SK-N-SH (cell line): Measurements from ENCODE around the gene CSTPP1. TPM values are rescaled to one million over a fixed set of nuclear protein-coding genes. Genes with fewer than 3 reads are reported as not detected.

Experiments
- CTCF ChIA-PET: fragments of 300-600, 350-600 bp; formaldehyde crosslinking; extraction: SDS; loops from one replicate; lab custom pipeline; 2021; lab: Yijun Ruan, JAX
- POLR2A ChIA-PET: fragments of 350-600 bp; sonication (Branson Sonifier 250); formaldehyde crosslinking; extraction: SDS; loops from one replicate; lab custom pipeline; 2020; ENCODE audit warnings: antibody characterized with exemption, inconsistent platforms; lab: Yijun Ruan, JAX
- DNase-seq: peaks from one replicate; pipeline ENCODE4 v3.0.0; 2012
- H2AFZ ChIP-seq: fragments of 200-600 bp; sonication (generic); 2 replicates; pipeline ENCODE4 v1.8.1; 2016; ENCODE audit warnings: antibody characterized with exemption, mild to moderate bottlenecking, low read depth
- H3F3A ChIP-seq: fragments of 200-600 bp; sonication (generic); replicated peaks from 2 replicates; pipeline ENCODE3; 2016; ENCODE audit warnings: antibody characterized with exemption, mild to moderate bottlenecking; ENCODE audit not compliant: insufficient read depth
- H3K27ac ChIP-seq, 2 experiments: fragments of 200-500 bp in 1 of 2; fragments of 200-600 bp in 1 of 2; sonication (Bioruptor generic) in 1 of 2; sonication (generic), shearing (Covaris generic) in 1 of 2; 2 replicates each; pipeline versions ENCODE4 v1.5.1 to v1.6.1; 2014 to 2016; ENCODE audit warnings: low read depth in 2 of 2, inconsistent platforms in 1 of 2, low read length in 1 of 2, mild to moderate bottlenecking in 1 of 2, mixed read lengths in 1 of 2
- H3K27me3 ChIP-seq: fragments of 200-600 bp; sonication (generic), shearing (Covaris generic); 2 replicates; pipeline ENCODE4 v1.6.1; 2016; ENCODE audit warnings: mixed run types; ENCODE audit not compliant: insufficient read depth
- H3K36me3 ChIP-seq, 2 experiments: fragments of 200-500 bp in 1 of 2; fragments of 200-600 bp in 1 of 2; sonication (Bioruptor generic) in 1 of 2; sonication (generic) in 1 of 2; replicated peaks in 1 of 2; 2 replicates each; pipeline versions ENCODE3 to v1.5.1; 2014 to 2016; ENCODE audit warnings: low read length in 1 of 2, mild to moderate bottlenecking in 1 of 2; ENCODE audit not compliant: insufficient read depth in 2 of 2, control insufficient read depth in 1 of 2
- H3K4me1 ChIP-seq, 2 experiments: fragments of 200-500 bp in 1 of 2; fragments of 200-600 bp in 1 of 2; sonication (Bioruptor generic) in 1 of 2; sonication (generic), shearing (Covaris generic) in 1 of 2; 2 replicates each; pipeline versions ENCODE4 v1.5.1 to v1.6.1; 2014 to 2016; ENCODE audit warnings: low read depth in 1 of 2, low read length in 1 of 2, mixed run types in 1 of 2; ENCODE audit not compliant: insufficient read depth in 2 of 2, control insufficient read depth in 1 of 2
- H3K4me2 ChIP-seq: fragments of 200-600 bp; sonication (generic), shearing (Covaris generic); 2 replicates; pipeline ENCODE4 v1.6.1; 2017; ENCODE audit warnings: mixed run types
- H3K4me3 ChIP-seq, 2 experiments: fragments of 200-500 bp in 1 of 2; fragments of 200-600 bp in 1 of 2; sonication (Bioruptor generic) in 1 of 2; sonication (generic), shearing (Covaris generic) in 1 of 2; 2 replicates each; pipeline versions ENCODE4 v1.5.1 to v1.8.1; 2014 to 2016; ENCODE audit warnings: low read depth in 2 of 2, inconsistent platforms in 1 of 2, low read length in 1 of 2, mild to moderate bottlenecking in 1 of 2, mixed read lengths in 1 of 2, moderate library complexity in 1 of 2
- H3K79me2 ChIP-seq: fragments of 200-600 bp; sonication (generic); 2 replicates; pipeline ENCODE4 v1.8.1; 2017; ENCODE audit warnings: mild to moderate bottlenecking; ENCODE audit not compliant: insufficient read depth
- H3K9ac ChIP-seq: fragments of 200-600 bp; sonication (generic); 2 replicates; pipeline ENCODE4 v1.6.1; 2017; ENCODE audit warnings: mixed run types
- H3K9me2 ChIP-seq: fragments of 200-600 bp; sonication (generic); 2 replicates; pipeline ENCODE4 v1.6.1; 2017; ENCODE audit warnings: mixed run types
- H3K9me3 ChIP-seq: fragments of 200-600 bp; sonication (generic); 2 replicates; pipeline ENCODE4 v1.6.1; 2017; ENCODE audit warnings: mixed run types, mild to moderate bottlenecking, moderate library complexity
- H4K20me1 ChIP-seq: fragments of 200-600 bp; sonication (generic); 2 replicates; pipeline ENCODE4 v1.6.1; 2017; ENCODE audit warnings: mild to moderate bottlenecking, mixed run types; ENCODE audit not compliant: insufficient read depth
- CHD2 ChIP-seq: fragments of 150-350 bp; IDR thresholded peaks from 2 replicates; pipeline ENCODE4 v1.6.1; 2018; ENCODE audit warnings: low read length; ENCODE audit not compliant: partially characterized antibody
- ELF1 ChIP-seq: IDR thresholded peaks from 2 replicates; pipeline ENCODE4 v1.4.0; 2012
- EP300 ChIP-seq, 2 experiments: IDR thresholded peaks; 2 replicates each; pipeline versions ENCODE4 v1.4.0 to v1.6.1; 2012; ENCODE audit warnings: borderline replicate concordance in 1 of 2, low read depth in 1 of 2, low read length in 1 of 2
- EZH2phosphoT487 ChIP-seq: fragments of 200-600 bp; sonication (generic); IDR thresholded peaks from 2 replicates; pipeline ENCODE4 v1.6.1; 2017; ENCODE audit warnings: low read depth, mixed run types, mild to moderate bottlenecking, antibody characterized with exemption, moderate library complexity, borderline replicate concordance
- FOSL2 ChIP-seq: IDR thresholded peaks from 2 replicates; pipeline ENCODE4 v1.4.0; 2012; ENCODE audit warnings: low read depth, mild to moderate bottlenecking, moderate library complexity, borderline replicate concordance
- FOXJ3 ChIP-seq: sonication (generic); formaldehyde crosslinking; IDR thresholded peaks from 2 replicates; pipeline ENCODE4 v1.5.1; 2020; ENCODE audit warnings: mild to moderate bottlenecking, missing genetic modification reagents
- GATA2 ChIP-seq: sonication (generic); formaldehyde crosslinking; IDR thresholded peaks from 2 replicates; pipeline ENCODE4 v1.5.0; 2020; ENCODE audit warnings: mild to moderate bottlenecking, missing genetic modification reagents
- JUND ChIP-seq: IDR thresholded peaks from 2 replicates; pipeline ENCODE4 v1.4.0; 2012
- MEF2A ChIP-seq: IDR thresholded peaks from 2 replicates; pipeline ENCODE4 v1.4.0; 2012; ENCODE audit warnings: low read depth, borderline replicate concordance
- MXI1 ChIP-seq: IDR thresholded peaks from 2 replicates; pipeline ENCODE4 v1.6.1; 2012; ENCODE audit warnings: mild to moderate bottlenecking, low read depth, low read length, improper control_type of control experiment
- NFIC ChIP-seq: IDR thresholded peaks from 2 replicates; pipeline ENCODE4 v1.4.0; 2012; ENCODE audit warnings: borderline replicate concordance
- NRF1 ChIP-seq: IDR thresholded peaks from 2 replicates; pipeline ENCODE4 v1.6.1; 2012; ENCODE audit warnings: low read depth, mild to moderate bottlenecking, low read length
- RAD21 ChIP-seq: IDR thresholded peaks from 2 replicates; pipeline ENCODE4 v1.6.1; 2012; ENCODE audit warnings: mild to moderate bottlenecking, low read length
- RFX5 ChIP-seq: IDR thresholded peaks from 2 replicates; pipeline ENCODE4 v1.6.1; 2012; ENCODE audit warnings: mild to moderate bottlenecking, improper control_type of control experiment, low read length
- SIN3A ChIP-seq: IDR thresholded peaks from 2 replicates; pipeline ENCODE4 v1.6.1; 2012; ENCODE audit warnings: low read depth, mild to moderate bottlenecking, low read length, moderate library complexity, borderline replicate concordance
- TAF1 ChIP-seq: IDR thresholded peaks from 2 replicates; pipeline ENCODE4 v1.6.1; 2012; ENCODE audit warnings: low read depth, mild to moderate bottlenecking, low read length, moderate library complexity, borderline replicate concordance
- TCF12 ChIP-seq: IDR thresholded peaks from 2 replicates; pipeline ENCODE4 v1.4.0; 2012
- WGBS: methylation state at CpG from one replicate; pipeline ENCODE4 v1.1.6; 2017; ENCODE audit warnings: low lambda C conversion rate; 5-methylcytosine and 5-hydroxymethylcytosine counted together
- polyA plus RNA-seq, 3 experiments: library from polyadenylated mRNA; depleted of rRNA; stranded (reverse); fragments of >200 nt; gene quantifications; 2 replicates each; pipeline ENCODE4 v1.2.3, GENCODE V29; 2012
- TF ChIP-seq, protein P1 (sequence below): fragments of 200-600 bp; sonication (generic); IDR thresholded peaks from 2 replicates; pipeline ENCODE4 v1.6.1; 2017; ENCODE audit warnings: antibody characterized with exemption, mild to moderate bottlenecking, moderate library complexity
- TF ChIP-seq, protein P2 (sequence below): IDR thresholded peaks from 2 replicates; pipeline ENCODE4 v1.6.1; 2012; ENCODE audit warnings: mild to moderate bottlenecking, low read depth, low read length, moderate library complexity
- TF ChIP-seq, protein P3 (sequence below): fragments of 150-350 bp; IDR thresholded peaks from 2 replicates; pipeline ENCODE4 v1.6.1; 2017; ENCODE audit warnings: antibody characterized with exemption, low read length, low read depth, borderline replicate concordance

Gene CSTPP1
- polyA plus RNA-seq, 1 of the 3 experiments (the other 2 are of a cell fraction): 85.7 TPM

DNA sequence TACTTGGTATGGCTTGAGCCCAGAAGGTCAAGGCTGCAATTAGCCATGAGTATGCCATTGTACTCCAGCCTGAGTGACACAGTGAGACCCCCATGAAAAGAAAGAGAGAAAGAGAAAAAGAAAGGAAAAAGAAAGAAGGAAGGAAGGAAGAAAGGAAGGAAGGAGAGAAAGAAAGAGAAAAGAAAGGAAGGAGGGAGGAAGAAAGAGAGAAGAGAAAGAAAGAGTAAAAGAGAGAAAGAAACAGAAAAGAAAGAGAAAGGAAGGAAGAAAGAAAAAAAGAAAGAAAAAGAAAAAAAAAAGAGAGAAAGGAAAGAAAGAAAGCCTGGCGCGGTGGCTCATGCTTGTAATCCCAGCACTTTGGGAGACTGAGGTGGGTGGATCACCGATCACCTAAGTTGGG lies 77.5 kb downstream of the CSTPP1 start:
- Histone ChIP-seq H3K9me2 (no peaks in the 10 kb centered on the region), H4K20me1 (no peaks in the 10 kb centered on the region), H2AFZ (no peak overlapping the region), H3F3A (peaks cover 4% of the 10 kb centered on the region), H3K4me1 (peaks cover 0 to 11% of the 10 kb centered on the region in 2 experiments; a peak in 1 of 4 replicates), H3K27me3 (no peaks in the 10 kb centered on the region), H3K4me3 (no peak overlapping the region), H3K9me3 (no peaks in the 10 kb centered on the region), H3K79me2 (peaks cover 9% of the 10 kb centered on the region; the same call in 1 of the 2 replicates), H3K9ac (no peak overlapping the region), H3K36me3 (peaks cover 0 to 18% of the 10 kb centered on the region in 2 experiments), H3K4me2 (no peak overlapping the region), H3K27ac (no peak overlapping the region)
- TF ChIP-seq ELF1: no peak
- TF ChIP-seq, protein P1, sequence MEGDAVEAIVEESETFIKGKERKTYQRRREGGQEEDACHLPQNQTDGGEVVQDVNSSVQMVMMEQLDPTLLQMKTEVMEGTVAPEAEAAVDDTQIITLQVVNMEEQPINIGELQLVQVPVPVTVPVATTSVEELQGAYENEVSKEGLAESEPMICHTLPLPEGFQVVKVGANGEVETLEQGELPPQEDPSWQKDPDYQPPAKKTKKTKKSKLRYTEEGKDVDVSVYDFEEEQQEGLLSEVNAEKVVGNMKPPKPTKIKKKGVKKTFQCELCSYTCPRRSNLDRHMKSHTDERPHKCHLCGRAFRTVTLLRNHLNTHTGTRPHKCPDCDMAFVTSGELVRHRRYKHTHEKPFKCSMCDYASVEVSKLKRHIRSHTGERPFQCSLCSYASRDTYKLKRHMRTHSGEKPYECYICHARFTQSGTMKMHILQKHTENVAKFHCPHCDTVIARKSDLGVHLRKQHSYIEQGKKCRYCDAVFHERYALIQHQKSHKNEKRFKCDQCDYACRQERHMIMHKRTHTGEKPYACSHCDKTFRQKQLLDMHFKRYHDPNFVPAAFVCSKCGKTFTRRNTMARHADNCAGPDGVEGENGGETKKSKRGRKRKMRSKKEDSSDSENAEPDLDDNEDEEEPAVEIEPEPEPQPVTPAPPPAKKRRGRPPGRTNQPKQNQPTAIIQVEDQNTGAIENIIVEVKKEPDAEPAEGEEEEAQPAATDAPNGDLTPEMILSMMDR: no peak
- no peak for TF ChIP-seq GATA2 (CRISPR knock-in tag)
- POLR2A ChIA-PET: no interaction called here
- WGBS: 98% methylated on average over 3 of the region's 3 CpGs
- CTCF ChIA-PET: interaction anchor here (0.7 kb wide), 1 partner anchor 47 kb away, joined by 3 read pairs; no protein-coding TSS in a partner anchor
- no peak for DNase-seq

DNA sequence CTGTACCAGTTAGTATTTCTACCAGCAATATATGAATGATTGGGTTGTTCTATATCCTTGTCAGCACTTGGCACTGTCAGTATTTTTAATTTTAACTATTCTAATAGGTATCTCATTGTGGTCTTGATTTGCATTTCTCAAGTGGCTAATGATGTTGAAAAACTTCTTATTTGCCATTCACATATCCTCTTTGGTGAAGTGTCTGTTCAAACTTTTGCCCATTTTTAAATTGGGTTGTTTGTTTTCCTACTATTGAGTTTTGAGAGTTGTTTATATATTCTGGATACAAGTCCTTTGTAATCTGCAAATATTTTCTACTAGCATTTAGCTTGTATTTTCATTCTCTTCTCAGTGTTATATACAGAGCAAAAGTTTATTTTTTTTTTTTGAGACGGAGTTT lies 82.1 kb downstream of the CSTPP1 start:
- H3K4me2 ChIP-seq: no peak overlapping the region
- no peak overlapping the region for H3K9ac ChIP-seq
- H3K36me3 ChIP-seq: peaks cover 0 to 4% of the 10 kb centered on the region in 2 experiments
- H3K79me2 ChIP-seq: no peaks in the 10 kb centered on the region
- 96% methylated on average over 1 of the region's 1 CpG for WGBS
- H3K27ac ChIP-seq: no peak overlapping the region
- POLR2A ChIA-PET: no interaction called here
- CTCF ChIA-PET: interaction anchor here (1.1 to 1.6 kb wide), 3 partner anchors 57 to 134 kb away, joined by 3 read pairs; no protein-coding TSS in a partner anchor
- H3F3A ChIP-seq: peaks cover 9% of the 10 kb centered on the region
- no peaks in the 10 kb centered on the region for H3K27me3 ChIP-seq
- H2AFZ ChIP-seq: no peak overlapping the region
- DNase-seq: no peak
- no peaks in the 10 kb centered on the region for H3K9me3 ChIP-seq
- H3K4me1 ChIP-seq: peaks cover 2 to 14% of the 10 kb centered on the region in 2 experiments; a peak in 2 of 4 replicates
- no peak for TF ChIP-seq TAF1
- TF ChIP-seq, protein P1: no peak
- no peak for TF ChIP-seq MEF2A
- no peak for TF ChIP-seq TCF12
- no peak for TF ChIP-seq CHD2
- TF ChIP-seq SIN3A: no peak
- TF ChIP-seq EZH2phosphoT487: no peak
- no peak for TF ChIP-seq ELF1
- no peak for TF ChIP-seq MXI1
- no peak for TF ChIP-seq RAD21
- TF ChIP-seq, protein P2, sequence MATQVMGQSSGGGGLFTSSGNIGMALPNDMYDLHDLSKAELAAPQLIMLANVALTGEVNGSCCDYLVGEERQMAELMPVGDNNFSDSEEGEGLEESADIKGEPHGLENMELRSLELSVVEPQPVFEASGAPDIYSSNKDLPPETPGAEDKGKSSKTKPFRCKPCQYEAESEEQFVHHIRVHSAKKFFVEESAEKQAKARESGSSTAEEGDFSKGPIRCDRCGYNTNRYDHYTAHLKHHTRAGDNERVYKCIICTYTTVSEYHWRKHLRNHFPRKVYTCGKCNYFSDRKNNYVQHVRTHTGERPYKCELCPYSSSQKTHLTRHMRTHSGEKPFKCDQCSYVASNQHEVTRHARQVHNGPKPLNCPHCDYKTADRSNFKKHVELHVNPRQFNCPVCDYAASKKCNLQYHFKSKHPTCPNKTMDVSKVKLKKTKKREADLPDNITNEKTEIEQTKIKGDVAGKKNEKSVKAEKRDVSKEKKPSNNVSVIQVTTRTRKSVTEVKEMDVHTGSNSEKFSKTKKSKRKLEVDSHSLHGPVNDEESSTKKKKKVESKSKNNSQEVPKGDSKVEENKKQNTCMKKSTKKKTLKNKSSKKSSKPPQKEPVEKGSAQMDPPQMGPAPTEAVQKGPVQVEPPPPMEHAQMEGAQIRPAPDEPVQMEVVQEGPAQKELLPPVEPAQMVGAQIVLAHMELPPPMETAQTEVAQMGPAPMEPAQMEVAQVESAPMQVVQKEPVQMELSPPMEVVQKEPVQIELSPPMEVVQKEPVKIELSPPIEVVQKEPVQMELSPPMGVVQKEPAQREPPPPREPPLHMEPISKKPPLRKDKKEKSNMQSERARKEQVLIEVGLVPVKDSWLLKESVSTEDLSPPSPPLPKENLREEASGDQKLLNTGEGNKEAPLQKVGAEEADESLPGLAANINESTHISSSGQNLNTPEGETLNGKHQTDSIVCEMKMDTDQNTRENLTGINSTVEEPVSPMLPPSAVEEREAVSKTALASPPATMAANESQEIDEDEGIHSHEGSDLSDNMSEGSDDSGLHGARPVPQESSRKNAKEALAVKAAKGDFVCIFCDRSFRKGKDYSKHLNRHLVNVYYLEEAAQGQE: no peak
- TF ChIP-seq GATA2 (CRISPR knock-in tag): no peak
- TF ChIP-seq, protein P3, sequence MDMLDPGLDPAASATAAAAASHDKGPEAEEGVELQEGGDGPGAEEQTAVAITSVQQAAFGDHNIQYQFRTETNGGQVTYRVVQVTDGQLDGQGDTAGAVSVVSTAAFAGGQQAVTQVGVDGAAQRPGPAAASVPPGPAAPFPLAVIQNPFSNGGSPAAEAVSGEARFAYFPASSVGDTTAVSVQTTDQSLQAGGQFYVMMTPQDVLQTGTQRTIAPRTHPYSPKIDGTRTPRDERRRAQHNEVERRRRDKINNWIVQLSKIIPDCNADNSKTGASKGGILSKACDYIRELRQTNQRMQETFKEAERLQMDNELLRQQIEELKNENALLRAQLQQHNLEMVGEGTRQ: no peak
- no peak for TF ChIP-seq NFIC
- no peak for TF ChIP-seq EP300 (IDR thresholded peaks at IDR 0.05; ENCODE audit: borderline replicate concordance in 1 of 2, low read depth in 1 of 2, low read length in 1 of 2)
- no peak for TF ChIP-seq RFX5
- no peak for TF ChIP-seq FOXJ3 (CRISPR knock-in tag)
- no peak for TF ChIP-seq FOSL2
- no peak for TF ChIP-seq NRF1
- no peak for TF ChIP-seq JUND
- H3K9me2 ChIP-seq: no peaks in the 10 kb centered on the region
- no peaks in the 10 kb centered on the region for H4K20me1 ChIP-seq
- H3K4me3 ChIP-seq: no peak overlapping the region
